ENCODE results near the gene CDH23.

The CDH23 gene

DNA sequence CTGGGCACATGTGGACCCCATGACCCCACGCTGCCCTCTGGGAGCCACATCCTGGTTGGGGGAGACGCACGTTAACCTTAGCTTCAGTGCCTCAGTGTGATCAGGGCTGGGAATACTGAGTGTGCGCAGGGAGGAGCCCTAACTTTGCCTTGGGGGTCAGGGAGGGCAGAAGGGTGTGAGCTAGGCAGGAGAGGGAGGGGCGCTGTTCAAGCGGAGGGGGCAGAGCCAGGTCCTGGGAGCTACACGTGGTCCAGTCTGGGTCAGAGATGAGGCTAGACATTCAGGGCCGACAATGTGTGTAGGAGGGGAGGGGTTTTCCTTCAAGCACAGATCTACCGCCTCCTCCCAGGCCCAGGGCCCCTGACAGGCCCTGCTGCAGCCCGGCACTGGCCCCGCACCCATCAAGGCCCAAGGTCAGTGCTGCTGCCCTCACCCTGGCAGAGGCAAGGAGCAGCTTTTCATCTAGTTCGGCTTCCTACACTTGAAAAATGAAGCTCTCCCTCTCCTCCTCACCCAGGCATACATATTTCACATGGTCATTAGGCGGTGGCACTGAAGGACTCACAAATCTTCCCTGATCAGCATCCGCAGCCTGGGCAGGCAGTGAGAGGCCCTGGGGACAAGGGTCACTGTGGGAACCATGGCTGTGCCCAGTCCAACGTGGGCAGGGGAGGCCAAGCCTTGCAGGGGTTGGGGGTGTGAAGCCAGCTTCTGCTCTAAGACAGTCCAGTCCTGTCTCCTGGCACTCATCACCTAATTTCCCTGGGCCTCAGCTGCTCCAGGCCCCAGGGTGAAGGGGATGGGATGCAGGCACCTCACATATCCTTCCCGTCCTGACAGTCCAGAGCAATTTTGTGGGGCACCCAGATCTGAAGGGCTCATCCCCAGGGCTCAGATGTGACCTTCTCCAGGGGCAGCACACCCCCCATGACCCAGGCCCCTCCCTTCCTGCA, 275.6 kb downstream of the CDH23 start:
- no peak for DNase-seq

DNA sequence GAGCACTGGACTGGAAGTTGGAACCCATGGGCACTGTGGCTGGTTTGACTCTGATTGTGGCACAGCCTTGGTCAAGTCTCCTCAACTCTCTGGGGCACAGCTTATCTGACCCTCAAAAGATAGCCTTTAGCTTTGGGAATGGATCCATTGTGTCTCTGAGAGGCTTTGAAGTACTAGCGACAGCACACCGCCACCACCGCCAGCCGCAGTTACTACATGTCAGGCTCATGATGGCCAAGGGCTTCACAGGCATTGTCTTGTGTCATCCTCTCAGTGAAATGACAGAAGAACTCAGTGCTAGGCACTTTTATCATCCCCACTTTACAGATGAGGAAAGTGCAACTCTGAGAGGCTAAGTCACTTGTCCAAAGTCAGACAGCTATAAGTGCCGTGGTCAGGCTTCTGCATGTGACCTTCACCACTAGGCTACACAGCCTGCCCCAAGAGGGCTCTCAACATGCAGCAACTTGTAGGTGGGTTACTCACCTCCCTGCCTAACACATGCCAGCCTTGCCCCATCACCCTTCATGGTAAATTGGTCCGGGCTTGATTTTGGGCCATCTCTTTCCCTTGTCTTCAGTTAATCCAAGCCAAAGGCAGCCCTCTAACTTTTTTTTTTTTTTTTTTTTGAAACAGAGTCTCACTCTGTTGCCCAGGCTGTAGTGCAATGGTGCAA, 278.7 kb downstream of the CDH23 start:
- DNase-seq = no peak

- no peak for DNase-seq
Measured at GRCh38 chr10:71677261-71677660, 280.5 kb downstream of the CDH23 start.

GRCh38 chr10:71678057-71678805, 281.5 kb downstream of the CDH23 start:
- DNase-seq = no peak

- no peak for DNase-seq
Measured at GRCh38 chr10:71679425-71679824, 282.7 kb downstream of the CDH23 start.

GRCh38 chr10:71681977-71682376, 285.3 kb downstream of the CDH23 start:
- no peak for DNase-seq

DNA sequence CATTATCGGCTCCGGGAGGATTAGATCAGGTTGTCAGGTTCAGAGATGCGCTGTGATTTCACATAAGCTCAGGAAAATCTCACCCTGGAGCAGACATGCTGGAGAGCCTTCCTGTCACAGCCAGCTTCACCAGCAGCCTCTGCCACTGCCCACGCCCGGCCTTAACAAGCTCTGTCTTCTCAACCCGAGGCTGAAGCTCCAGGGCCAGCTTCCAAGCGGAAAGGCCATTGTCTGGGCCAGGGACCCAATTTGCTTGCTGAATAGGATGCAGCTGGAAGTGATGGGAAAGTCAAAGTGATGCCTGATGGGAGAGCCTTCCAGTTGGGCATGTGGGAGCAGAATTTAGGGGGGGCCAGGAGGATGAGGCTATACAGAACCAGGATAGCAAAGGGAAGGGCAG, 286.6 kb downstream of the CDH23 start:
- DNase-seq = no peak

- DNase-seq = no peak
Measured at GRCh38 chr10:71684356-71685173, 287.8 kb downstream of the CDH23 start.

DNA sequence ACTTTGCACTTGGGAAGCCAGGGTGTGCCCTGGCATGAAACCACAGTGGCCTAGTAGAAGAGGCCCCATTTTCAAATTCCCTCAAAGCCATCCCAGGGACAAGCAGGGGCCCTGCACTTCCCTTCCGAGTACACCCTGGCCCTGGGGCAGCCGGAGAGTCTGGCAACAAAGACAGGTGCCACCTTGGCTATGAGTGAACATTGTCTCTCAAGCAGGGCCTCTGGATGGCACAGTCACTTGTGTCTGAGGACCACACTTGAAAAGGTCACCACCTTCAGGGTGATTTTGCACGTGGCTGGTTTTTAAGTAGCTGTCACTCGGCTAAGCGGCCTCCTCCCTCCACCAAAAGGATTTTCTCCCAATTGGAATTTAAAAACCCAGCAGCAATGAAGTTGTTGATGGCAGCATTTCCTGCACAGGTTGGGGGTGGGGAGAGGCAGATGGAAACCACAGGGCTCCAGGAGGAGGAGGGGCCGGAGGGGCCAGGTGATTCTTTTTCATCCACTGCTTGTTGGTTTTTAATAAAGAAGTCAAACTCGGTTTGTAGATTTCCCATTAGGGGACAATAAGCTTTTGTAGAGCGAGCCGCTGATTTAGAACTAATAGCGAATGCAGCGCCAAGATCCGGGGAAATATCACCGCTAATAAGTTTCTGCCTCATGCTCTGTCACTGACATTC, 289.0 kb downstream of the CDH23 start:
- no peak for DNase-seq

DNA sequence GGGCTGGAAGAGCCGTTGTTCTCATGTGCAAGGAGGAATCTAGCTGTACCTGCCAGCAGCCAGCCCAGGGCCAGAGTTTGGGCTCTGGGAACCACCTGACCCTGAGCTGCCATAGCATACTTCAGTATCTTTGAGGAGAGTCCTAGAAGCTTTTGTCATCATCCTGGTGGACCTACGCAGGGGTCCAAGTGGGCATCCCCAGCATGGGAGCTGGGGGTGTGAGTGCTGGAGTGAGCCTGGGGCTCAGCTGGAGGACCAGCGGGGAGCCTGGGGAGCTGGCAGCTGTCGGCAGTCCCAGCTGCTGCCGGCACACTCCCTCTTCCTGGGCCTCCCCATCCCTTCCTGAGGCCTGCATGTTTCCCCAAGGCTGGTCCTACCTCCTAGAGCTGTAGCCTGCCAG, 290.4 kb downstream of the CDH23 start:
- no peak for DNase-seq

DNA sequence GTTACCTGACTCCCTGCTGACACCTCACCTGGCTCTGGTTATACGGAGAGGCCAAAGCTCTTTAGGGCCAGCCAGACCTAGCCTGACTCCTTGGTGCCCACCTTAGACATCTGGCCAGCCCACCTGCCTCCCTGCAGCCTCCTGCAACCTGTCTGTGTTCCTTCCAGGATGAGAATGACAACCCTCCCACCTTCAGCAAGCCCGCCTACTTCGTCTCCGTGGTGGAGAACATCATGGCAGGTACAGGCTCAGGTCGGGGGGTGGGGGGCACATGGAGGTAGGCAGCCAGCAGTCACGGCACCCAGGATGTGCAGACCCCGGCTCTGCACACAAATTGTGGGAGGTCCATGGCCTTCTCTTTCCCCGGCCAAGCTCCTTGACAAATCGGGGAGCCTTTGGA, 290.8 kb downstream of the CDH23 start:
- no peak for DNase-seq

- no peak for DNase-seq
Measured at GRCh38 chr10:71688256-71688655, 291.5 kb downstream of the CDH23 start.

GRCh38 chr10:71690094-71690720, 293.5 kb downstream of the CDH23 start:
- no peak for DNase-seq

- no peak for DNase-seq
Measured at GRCh38 chr10:71691405-71691804, 294.7 kb downstream of the CDH23 start.

DNA sequence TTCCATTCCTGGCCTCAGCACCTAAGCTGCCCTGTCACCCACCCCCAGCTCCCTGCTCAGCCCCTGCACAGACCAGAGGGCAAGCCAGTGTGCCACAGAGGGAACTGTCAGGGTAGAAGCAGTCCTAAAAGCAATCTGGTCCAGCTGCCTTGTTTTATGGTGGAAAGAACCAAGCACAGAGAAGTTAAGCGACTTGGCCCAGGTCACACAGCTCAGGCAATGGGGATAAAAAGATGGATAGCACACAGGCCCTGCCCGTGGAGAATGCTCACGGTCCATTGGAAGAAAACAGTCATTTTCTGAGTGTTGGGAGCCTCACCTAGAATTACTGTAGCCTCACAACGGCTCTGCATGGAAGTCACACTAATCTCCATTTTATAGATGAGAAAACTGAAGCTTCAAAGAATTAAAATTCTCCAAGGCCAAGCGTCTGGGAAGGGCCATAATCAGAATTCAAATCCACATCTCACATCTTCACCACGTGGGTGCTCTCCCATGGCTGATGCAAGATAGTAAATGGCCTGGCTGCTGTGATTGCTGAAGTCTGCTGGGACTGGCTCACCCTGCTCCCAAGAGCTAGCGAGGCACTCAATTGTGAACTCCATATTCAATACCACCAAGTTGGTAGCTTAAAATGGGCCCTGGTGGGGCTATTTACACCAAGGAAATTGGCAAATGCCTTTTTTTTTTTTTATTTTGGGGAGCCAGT, 296.0 kb downstream of the CDH23 start:
- DNase-seq = no peak

GRCh38 chr10:71693377-71693776, 296.7 kb downstream of the CDH23 start:
- DNase-seq = no peak

GRCh38 chr10:71694039-71694501, 297.4 kb downstream of the CDH23 start:
- no peak for DNase-seq

GRCh38 chr10:71694567-71694968, 297.8 kb downstream of the CDH23 start:
- DNase-seq = no peak

DNA sequence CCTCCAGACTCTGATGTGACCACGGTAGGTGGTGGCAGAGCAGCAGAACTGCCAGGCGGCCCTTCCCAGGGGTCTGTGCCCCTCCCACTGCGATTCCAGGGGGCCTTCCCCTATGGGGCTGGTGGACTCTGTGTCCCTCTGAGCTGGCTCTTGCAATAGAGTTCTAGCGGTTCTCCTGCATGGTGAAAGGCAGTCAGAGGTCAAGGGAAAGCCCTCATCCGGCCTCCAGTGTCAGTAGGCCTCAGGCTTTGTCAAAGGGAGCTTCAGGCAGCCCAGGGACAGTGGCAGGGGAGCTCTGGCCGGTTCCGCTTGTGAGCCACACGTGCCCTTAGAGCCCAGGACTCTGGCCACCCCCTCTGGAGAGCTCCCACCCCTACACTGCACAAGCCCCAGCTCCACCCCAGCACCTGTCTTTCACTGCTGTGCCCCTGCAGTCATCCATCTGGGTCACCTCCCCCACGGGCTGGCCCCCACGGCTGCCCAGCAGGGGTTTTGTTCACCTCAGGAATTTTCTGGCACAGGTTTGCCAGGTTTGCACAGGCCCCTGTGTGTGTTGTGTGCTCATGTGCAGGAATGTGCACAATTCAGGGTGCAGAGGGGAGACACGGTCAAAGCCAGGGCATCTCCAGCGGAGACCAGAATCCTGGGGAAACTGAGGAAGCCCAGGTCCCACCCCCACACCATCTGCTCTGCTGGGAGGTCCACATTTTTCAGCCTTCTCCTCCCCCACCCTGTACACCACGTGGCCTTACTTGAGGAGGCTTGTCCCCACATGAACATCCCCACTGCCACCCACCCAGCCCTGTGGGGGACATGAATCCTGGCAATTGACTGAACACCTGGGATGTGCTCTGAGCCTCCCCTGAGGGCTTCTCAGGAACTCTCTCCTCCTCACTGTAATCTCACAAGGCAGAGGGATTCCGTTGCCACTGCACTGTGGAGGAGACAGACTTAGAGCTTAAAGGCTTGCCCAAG, 299.1 kb downstream of the CDH23 start:
- DNase-seq = no peak

All from NCI-H524 treated with DMSO at 0.1 percent for 48 hours (cell line).